GM12872 (cell line): ENCODE results near the gene HS1BP3.

Experiments
- TF ChIP-seq, protein P1 (sequence below): IDR thresholded peaks from 3 replicates; pipeline ENCODE4 v1.5.1; 2011; ENCODE audit warnings: low read depth, mild to moderate bottlenecking, low read length, moderate library complexity; ENCODE audit not compliant: insufficient read depth

The HS1BP3 gene, protein sequence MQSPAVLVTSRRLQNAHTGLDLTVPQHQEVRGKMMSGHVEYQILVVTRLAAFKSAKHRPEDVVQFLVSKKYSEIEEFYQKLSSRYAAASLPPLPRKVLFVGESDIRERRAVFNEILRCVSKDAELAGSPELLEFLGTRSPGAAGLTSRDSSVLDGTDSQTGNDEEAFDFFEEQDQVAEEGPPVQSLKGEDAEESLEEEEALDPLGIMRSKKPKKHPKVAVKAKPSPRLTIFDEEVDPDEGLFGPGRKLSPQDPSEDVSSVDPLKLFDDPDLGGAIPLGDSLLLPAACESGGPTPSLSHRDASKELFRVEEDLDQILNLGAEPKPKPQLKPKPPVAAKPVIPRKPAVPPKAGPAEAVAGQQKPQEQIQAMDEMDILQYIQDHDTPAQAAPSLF

DNA sequence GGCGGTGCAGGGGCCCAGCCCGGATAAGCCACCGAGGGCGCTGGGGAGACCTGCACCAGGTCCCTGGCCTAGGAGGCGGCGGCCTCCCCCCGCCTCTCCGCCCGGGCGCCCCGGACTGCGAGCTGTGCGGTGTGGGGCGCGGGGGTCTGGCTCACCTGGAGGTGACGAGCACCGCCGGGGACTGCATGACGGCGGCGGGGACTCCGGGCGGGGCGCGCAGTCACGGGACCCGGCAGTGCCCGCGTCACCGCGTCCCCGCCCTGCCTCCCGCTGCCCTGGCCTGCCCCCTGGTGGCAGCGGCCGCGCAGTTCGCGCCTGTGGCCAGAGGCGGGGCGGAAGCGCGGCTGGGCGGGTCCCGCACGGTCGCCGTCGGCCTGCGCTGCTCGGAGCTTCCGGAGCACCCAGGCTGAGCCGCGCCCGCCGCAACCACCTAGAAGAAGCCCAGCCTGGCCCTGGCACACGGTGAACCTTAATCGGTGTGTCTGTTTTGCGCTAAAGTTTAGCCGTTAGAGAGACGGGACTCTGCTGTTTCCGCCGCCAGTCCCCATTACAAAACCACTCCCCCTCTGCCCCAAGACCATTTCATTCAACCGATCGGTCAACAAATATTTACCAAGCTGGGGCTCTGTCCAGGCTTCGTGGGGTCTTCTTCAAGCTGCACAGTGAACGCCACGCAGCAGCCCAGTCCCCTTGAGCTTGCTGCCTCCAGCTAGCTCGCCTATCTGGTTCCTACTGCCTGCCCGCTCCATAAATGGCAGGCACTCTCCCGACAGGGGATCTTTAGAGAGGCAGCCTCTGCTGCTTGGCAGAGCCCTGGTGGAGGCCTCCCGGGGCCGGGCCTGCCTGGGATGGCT, at the start of gene HS1BP3:
TSS of gene HS1BP3 (minus strand) at position 222 of the 854 bp plus-strand sequence. CDS start at position 187, 35 bp downstream.
- TF ChIP-seq, protein P1, sequence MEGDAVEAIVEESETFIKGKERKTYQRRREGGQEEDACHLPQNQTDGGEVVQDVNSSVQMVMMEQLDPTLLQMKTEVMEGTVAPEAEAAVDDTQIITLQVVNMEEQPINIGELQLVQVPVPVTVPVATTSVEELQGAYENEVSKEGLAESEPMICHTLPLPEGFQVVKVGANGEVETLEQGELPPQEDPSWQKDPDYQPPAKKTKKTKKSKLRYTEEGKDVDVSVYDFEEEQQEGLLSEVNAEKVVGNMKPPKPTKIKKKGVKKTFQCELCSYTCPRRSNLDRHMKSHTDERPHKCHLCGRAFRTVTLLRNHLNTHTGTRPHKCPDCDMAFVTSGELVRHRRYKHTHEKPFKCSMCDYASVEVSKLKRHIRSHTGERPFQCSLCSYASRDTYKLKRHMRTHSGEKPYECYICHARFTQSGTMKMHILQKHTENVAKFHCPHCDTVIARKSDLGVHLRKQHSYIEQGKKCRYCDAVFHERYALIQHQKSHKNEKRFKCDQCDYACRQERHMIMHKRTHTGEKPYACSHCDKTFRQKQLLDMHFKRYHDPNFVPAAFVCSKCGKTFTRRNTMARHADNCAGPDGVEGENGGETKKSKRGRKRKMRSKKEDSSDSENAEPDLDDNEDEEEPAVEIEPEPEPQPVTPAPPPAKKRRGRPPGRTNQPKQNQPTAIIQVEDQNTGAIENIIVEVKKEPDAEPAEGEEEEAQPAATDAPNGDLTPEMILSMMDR: peak; percentile 75; the same call in 2 of the 3 replicates

DNA sequence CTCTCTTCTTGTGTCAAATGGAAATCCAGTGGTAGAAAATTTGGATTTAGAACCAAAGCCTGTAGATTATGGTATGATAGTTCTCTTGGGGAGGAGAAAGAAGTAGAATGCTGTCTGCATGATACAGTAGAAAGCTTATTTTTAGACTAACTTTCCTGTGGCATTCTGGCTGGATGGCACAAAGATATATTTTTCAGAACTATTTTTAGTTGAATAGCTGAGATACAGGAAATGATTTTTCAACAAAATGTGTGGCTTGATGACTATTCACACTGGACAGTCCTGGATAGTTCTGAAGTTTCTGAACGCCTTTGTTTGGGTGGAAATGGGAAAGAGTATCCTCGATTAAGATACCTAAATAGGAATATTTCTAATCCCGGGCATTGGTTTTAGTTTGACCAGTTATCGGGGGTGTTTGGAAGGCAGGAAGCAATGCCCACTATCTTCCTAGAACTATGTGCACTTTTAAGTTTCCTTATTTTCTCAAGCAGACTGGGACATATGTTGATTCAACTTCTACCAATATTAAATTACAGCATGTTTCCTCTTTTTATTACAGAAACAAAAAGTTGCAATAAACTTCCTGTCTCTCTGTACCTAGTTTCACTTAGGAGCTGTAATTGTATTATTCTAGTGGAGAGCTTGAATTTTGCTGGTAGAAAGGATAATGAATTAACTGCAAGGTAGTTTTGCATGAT, 48.2 kb upstream of the HS1BP3 start:
- TF ChIP-seq, protein P1: no peak

DNA sequence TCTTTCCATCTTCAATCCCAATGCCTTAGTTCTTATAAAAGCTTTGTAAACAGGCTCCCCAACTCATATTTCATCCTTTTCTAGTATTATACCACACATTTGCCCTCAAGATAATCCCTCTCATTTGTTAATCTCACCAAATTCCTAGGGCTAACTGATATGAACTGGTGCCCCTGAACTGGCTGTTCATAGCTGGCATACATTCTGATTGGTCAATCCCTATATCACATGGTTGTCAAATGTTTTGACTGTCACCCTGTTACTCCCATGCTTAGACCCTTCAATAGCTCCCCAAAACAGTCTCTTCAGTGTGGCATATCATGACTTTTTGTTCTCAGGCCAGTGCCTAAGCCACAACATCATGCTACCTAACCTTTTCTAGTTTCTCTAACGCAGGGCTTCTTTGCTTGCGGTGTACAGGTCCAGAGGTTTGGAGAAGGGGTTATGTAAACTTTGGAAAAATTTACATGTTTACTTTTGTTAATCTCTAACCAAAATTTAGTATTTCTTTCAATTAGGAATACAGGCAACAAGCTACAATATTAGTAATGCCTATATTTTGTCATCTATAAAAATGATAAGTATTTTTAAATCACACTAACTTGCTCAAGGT, 46.5 kb upstream of the HS1BP3 start:
- TF ChIP-seq, protein P1: no peak

- TF ChIP-seq, protein P1: no peak
These were observed 45.5 kb upstream of the HS1BP3 start for GRCh38 chr2:20696366-20696765.

GRCh38 chr2:20693317-20693716, 42.4 kb upstream of the HS1BP3 start:
- TF ChIP-seq, protein P1: no peak

DNA sequence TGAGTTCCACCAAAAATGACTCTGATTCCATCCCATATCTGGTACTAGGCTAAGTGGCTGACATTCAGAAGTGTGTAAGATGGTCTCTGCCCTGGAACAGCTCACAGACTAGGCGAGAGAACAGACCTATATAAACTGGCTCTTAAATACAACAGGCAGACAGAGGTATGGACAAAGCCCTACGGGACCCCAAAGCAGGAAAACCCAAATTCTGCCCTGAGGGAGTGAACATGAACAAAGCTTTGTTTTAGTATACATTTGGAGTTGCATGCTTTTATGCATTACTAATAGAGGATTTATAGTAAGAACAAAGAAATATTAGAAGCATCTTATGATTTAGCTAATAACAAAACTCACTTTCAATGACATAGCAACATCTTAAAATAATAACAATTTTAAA, 41.2 kb upstream of the HS1BP3 start:
- TF ChIP-seq, protein P1: no peak
